SK-N-SH (cell line): ENCODE data around the gene NFIA.

Source experiments
- ZBTB33 ChIP-seq: IDR thresholded peaks from 2 replicates; pipeline ENCODE4 v1.4.0; 2012; ENCODE audit warnings: low read depth, borderline replicate concordance
- TF ChIP-seq, protein P1 (sequence below): fragments of 150-350 bp; IDR thresholded peaks from 2 replicates; pipeline ENCODE4 v1.6.1; 2016; ENCODE audit warnings: mild to moderate bottlenecking, low read depth, low read length

- TF ChIP-seq ZBTB33: no peak
- TF ChIP-seq, protein P1, sequence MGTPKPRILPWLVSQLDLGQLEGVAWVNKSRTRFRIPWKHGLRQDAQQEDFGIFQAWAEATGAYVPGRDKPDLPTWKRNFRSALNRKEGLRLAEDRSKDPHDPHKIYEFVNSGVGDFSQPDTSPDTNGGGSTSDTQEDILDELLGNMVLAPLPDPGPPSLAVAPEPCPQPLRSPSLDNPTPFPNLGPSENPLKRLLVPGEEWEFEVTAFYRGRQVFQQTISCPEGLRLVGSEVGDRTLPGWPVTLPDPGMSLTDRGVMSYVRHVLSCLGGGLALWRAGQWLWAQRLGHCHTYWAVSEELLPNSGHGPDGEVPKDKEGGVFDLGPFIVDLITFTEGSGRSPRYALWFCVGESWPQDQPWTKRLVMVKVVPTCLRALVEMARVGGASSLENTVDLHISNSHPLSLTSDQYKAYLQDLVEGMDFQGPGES: no peak
These were observed 193.9 kb downstream of the NFIA start for GRCh38 chr1:61276246-61276645.
